WTC11 (cell line): ENCODE data around the gene CCNQ. TPM values are rescaled to one million over a fixed set of nuclear protein-coding genes. Genes with fewer than 3 reads are reported as not detected.

ENCODE experiments used
- ATAC-seq: fragments of 200-7000 bp; cut with Tn5 transposase; 2 replicates; pipeline ENCODE4 v1.10.0; 2021; ENCODE audit warnings: mild to moderate bottlenecking, moderate library complexity
- CTCF ChIA-PET: fragments of 300-600 bp; sonication (Branson Sonifier 250); formaldehyde crosslinking; loops from one replicate; lab custom pipeline; 2021; ENCODE audit warnings: antibody characterized with exemption; lab: Charles Lee
- POLR2A ChIA-PET: fragments of 350-600 bp; sonication (Branson Sonifier 250); formaldehyde crosslinking; loops from one replicate; lab custom pipeline; 2021; ENCODE audit warnings: antibody characterized with exemption; lab: Charles Lee
- DNase-seq: peaks from one replicate; pipeline ENCODE4 v3.0.0; 2021; ENCODE audit warnings: low spot score
- H3K27ac Mint-ChIP-seq: 2 replicates; pipeline ENCODE4 v1.8.0; 2021; ENCODE audit warnings: mixed read lengths
- H3K27me3 Mint-ChIP-seq: 2 replicates; pipeline ENCODE4 v1.8.0; 2021; ENCODE audit warnings: low read depth, mild to moderate bottlenecking, moderate library complexity, mixed read lengths
- H3K36me3 Mint-ChIP-seq: 2 replicates; pipeline ENCODE4 v1.8.0; 2021; ENCODE audit warnings: mixed read lengths
- H3K4me1 Mint-ChIP-seq: 2 replicates; pipeline ENCODE4 v1.8.0; 2022; ENCODE audit warnings: mixed read lengths
- H3K4me3 Mint-ChIP-seq: 2 replicates; pipeline ENCODE4 v1.8.0; 2021; ENCODE audit warnings: mild to moderate bottlenecking, moderate library complexity, mixed read lengths
- H3K9me3 Mint-ChIP-seq: 2 replicates; pipeline ENCODE4 v1.8.0; 2021; ENCODE audit warnings: mixed read lengths
- ELF4 ChIP-seq: sonication (generic); formaldehyde crosslinking; IDR thresholded peaks from 2 replicates; pipeline ENCODE4 v1.8.1; 2022; ENCODE audit warnings: low read depth, mild to moderate bottlenecking, moderate library complexity, missing genetic modification reagents
- ESRRA ChIP-seq: sonication (generic); formaldehyde crosslinking; IDR thresholded peaks from 2 replicates; pipeline ENCODE4 v1.8.1; 2022; ENCODE audit warnings: mild to moderate bottlenecking, missing genetic modification reagents, borderline replicate concordance
- ETV6 ChIP-seq: sonication (generic); formaldehyde crosslinking; IDR thresholded peaks from 2 replicates; pipeline ENCODE4 v1.8.1; 2022; ENCODE audit warnings: mild to moderate bottlenecking, missing genetic modification reagents
- GABPB1 ChIP-seq: sonication (generic); formaldehyde crosslinking; IDR thresholded peaks from 2 replicates; pipeline ENCODE4 v1.8.1; 2023; ENCODE audit warnings: mild to moderate bottlenecking, missing genetic modification reagents
- HMGXB4 ChIP-seq: sonication (generic); formaldehyde crosslinking; IDR thresholded peaks from 2 replicates; pipeline ENCODE4 v1.8.1; 2023; ENCODE audit warnings: mild to moderate bottlenecking, moderate library complexity, missing genetic modification reagents
- JUN ChIP-seq: sonication (generic); formaldehyde crosslinking; IDR thresholded peaks from 2 replicates; pipeline ENCODE4 v1.8.0; 2023; ENCODE audit warnings: mild to moderate bottlenecking, missing genetic modification reagents
- MLX ChIP-seq: sonication (generic); formaldehyde crosslinking; IDR thresholded peaks from 2 replicates; pipeline ENCODE4 v1.8.1; 2023; ENCODE audit warnings: mild to moderate bottlenecking, missing genetic modification reagents, moderate library complexity
- MYBL2 ChIP-seq: sonication (generic); formaldehyde crosslinking; IDR thresholded peaks from 2 replicates; pipeline ENCODE4 v1.8.1; 2023; ENCODE audit warnings: mild to moderate bottlenecking, moderate library complexity, missing genetic modification reagents
- NFE2L1 ChIP-seq: sonication (generic); formaldehyde crosslinking; IDR thresholded peaks from 2 replicates; pipeline ENCODE4 v1.8.1; 2023; ENCODE audit warnings: missing genetic modification reagents
- NFYB ChIP-seq: sonication (generic); formaldehyde crosslinking; conservative IDR thresholded peaks from 2 replicates; pipeline ENCODE4 v1.8.0; 2022; ENCODE audit warnings: low read depth, missing genetic modification reagents
- TEAD4 ChIP-seq: sonication (generic); formaldehyde crosslinking; IDR thresholded peaks from 2 replicates; pipeline ENCODE4 v1.8.0; 2022; ENCODE audit warnings: mild to moderate bottlenecking, missing genetic modification reagents
- ZNF317 ChIP-seq: sonication (generic); formaldehyde crosslinking; IDR thresholded peaks from 2 replicates; pipeline ENCODE4 v1.8.1; 2023; ENCODE audit warnings: low read depth, mild to moderate bottlenecking, moderate library complexity, missing genetic modification reagents, borderline replicate concordance
- ZNF416 ChIP-seq: fragments of 250-450 bp; sonication (Bioruptor Pico); IDR thresholded peaks from 2 replicates; pipeline ENCODE4 v1.9.0; 2021; ENCODE audit warnings: mild to moderate bottlenecking, inconsistent platforms
- ZNF425 ChIP-seq: fragments of 250-450 bp; sonication (Bioruptor Pico); conservative IDR thresholded peaks from 2 replicates; pipeline ENCODE4 v1.9.0; 2021; ENCODE audit warnings: mild to moderate bottlenecking
- ZNF512 ChIP-seq: sonication (generic); formaldehyde crosslinking; IDR thresholded peaks from 2 replicates; pipeline ENCODE4 v1.8.1; 2022; ENCODE audit warnings: missing genetic modification reagents, borderline replicate concordance
- total RNA-seq: library from RNA; stranded (reverse); gene quantifications from 3 replicates; pipeline ENCODE4 v1.2.3, GENCODE V29; 2021
- TF ChIP-seq, protein P1 (sequence below): sonication (generic); formaldehyde crosslinking; IDR thresholded peaks from 2 replicates; pipeline ENCODE4 v1.8.0; 2022; ENCODE audit warnings: mild to moderate bottlenecking, missing genetic modification reagents
- TF ChIP-seq, protein P2 (sequence below): sonication (generic); formaldehyde crosslinking; IDR thresholded peaks from 2 replicates; pipeline ENCODE4 v1.8.1; 2022; ENCODE audit warnings: low read depth, mild to moderate bottlenecking, moderate library complexity, missing genetic modification reagents, borderline replicate concordance

CCNQ gene
- total RNA-seq, 1 experiment from 2014 or later, result 17.4 TPM

DNA sequence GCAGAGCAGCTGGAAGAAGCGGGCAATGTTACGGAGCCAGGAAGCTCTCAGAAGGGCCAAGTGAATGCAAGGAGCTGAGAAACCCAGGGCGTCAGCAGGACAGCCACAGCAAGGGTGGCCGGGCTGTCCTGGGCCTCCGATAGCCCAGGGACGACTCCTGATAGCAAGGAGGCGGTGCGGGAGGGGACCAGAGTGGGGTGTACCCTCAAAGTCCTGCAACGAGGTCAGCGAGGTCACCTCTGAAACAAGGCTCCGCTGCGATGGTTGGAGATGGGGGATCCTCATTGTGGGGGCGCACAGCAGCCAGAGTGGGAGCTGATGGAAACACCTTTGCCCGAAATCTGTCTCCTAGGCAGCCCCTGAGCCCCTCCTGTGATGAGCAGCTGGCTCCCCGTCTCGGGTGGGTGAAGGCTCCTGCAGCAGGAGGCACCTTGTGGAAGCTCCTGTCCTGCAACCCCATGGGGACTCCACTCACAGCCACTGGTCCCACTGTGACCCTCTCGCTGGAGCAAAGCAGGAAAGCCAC lies 4.3 kb upstream of the CCNQ start:
- no peak overlapping the region for H3K27ac Mint-ChIP-seq

More for the DNA sequence above, 4.3 kb upstream of the CCNQ start:
- Mint-ChIP-seq H3K4me3 (no peak overlapping the region), H3K36me3 (no peaks in the 10 kb centered on the region), H3K27me3 (peaks cover 14% of the 10 kb centered on the region), H3K9me3 (no peaks in the 10 kb centered on the region), H3K4me1 (peaks cover 7% of the 10 kb centered on the region)
- CTCF ChIA-PET, result interaction anchor here (0.9 to 1.9 kb wide), 3 partner anchors 33 to 67 kb away, joined by 3 to 6 read pairs (median 3); no protein-coding TSS in a partner anchor
- POLR2A ChIA-PET, result no interaction called here
- no peak for ATAC-seq
- no peak for DNase-seq
- TF ChIP-seq ZNF512 (no peak), ZNF416 (no peak), HMGXB4 (CRISPR knock-in tag) (no peak), ELF4 (no peak), TEAD4 (no peak), JUN (no peak), GABPB1 (CRISPR knock-in tag) (no peak), ESRRA (CRISPR knock-in tag) (no peak), MYBL2 (no peak), NFYB (CRISPR knock-in tag) (no peak), ETV6 (no peak), ZNF317 (CRISPR knock-in tag) (no peak), NFE2L1 (CRISPR knock-in tag) (no peak), MLX (CRISPR knock-in tag) (no peak), ZNF425 (CRISPR knock-in tag) (no peak)
- TF ChIP-seq, protein P1, sequence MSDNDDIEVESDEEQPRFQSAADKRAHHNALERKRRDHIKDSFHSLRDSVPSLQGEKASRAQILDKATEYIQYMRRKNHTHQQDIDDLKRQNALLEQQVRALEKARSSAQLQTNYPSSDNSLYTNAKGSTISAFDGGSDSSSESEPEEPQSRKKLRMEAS (CRISPR knock-in tag), result no peak
- TF ChIP-seq, protein P2, sequence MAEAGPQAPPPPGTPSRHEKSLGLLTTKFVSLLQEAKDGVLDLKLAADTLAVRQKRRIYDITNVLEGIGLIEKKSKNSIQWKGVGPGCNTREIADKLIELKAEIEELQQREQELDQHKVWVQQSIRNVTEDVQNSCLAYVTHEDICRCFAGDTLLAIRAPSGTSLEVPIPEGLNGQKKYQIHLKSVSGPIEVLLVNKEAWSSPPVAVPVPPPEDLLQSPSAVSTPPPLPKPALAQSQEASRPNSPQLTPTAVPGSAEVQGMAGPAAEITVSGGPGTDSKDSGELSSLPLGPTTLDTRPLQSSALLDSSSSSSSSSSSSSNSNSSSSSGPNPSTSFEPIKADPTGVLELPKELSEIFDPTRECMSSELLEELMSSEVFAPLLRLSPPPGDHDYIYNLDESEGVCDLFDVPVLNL, result no peak
